Activated T-cell treated with anti-CD3 and anti-CD28 coated beads for 1 hour (primary cell): Measurements from ENCODE around the gene KRT7.
"Not testable (repeated sequence)": the region's sequence is repeated elsewhere in the genome, so short reads cannot be mapped to it uniquely, and the experiment has no call there.

ENCODE experiments used
- DNase-seq: peaks from one replicate; pipeline ENCODE4 v3.0.0-alpha.2; 2020; ENCODE audit warnings: low read depth

The KRT7 gene

GRCh38 chr12:52255926-52256583 lies 23.0 kb downstream of the KRT7 start:
- DNase-seq = no peak

DNA sequence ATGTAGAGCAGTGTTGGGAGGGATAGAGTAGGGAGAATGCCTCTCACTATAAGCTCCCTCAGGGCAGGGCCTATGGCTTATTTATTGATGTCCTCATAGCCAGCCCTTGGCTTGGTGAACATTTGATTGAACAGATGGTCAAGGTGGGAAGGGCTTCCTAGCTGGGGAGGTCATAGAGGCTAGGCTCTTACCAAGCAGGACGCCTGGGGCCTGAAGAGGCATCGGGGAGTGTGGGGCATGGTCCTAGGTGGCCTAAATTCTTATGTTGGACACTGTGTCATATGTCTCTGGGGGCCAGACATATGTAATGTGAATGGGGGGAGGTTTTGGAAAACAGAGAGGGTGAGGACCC lies 23.5 kb downstream of the KRT7 start:
- DNase-seq = no peak

GRCh38 chr12:52257074-52257551 lies 24.1 kb downstream of the KRT7 start:
- DNase-seq = no peak

DNA sequence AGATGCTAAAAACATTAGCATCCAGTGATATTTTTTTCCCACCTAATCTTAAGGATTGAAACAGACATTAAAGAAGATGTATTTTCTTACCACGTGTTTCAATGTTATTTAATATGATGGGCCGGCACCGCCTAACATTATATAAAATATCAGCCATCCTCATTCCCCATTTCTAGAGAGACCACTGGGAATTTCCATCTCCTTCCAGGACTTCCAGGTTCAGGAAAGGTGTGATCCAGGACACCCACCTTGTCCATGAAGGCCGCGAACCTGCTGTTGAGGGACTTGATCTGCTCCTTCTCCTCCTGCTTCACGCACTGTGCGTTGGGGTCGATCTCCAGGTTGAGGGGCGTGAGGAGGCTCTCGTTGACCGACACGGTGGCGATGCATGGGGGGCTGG lies 24.9 kb downstream of the KRT7 start:
- not testable (repeated sequence) for DNase-seq

DNA sequence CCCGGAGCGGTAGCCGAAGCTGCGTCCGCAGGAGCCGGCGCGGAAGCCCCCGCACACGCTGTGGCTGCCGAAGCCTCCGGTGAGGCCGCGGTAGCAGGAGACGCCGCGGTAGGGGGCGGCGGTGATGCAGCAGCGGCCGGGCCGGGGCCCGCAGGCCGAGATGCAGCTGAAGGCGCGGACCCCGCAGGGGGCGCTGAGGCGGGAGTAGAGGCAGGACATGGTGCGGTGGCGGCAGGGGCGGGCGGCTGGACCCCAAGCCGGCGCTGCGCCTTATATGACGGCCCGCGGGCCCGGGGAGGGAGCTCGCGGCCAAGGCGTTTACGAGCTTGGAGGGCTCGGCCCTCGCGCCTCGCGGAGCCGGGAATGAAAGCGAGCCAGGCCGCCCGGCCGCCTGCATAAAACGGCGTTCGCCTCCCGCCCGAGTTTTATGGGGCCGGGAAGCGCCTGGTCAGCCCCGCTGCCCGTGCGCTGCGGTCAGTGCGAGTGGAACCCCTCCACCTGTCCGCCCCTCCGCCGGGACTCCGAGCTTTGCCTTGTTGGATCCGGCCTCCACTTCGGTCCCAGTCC lies 25.4 kb downstream of the KRT7 start:
- no peak for DNase-seq

DNA sequence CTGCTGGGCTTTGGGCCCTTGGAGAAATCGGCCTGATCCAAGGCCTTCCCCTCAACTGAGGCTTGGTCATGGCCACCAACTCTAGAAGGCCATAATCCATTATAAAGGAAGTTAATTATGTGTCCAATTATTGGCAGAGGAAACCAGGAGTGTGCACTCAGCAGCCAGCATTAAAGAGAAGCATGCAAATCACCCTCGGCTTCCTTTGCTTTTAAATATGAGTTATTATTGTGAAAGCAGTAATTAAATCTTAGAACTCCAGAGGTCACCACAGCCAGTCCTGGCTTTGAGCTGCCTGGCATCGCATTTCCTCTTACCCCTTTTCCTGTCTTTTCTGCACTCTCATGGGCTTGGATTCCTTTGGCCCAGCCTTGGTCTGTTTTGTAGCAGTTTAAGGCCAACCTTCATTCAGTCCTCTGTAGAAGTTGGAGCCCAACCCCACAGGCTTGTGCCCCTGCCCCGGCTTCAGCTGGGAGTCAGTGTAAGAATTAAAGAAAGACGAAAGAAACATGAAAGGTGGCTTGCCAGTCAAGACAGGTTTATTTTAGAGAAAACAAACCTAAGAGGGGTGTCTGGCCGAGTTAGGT lies 26.7 kb downstream of the KRT7 start:
- no peak for DNase-seq

GRCh38 chr12:52260361-52261207 lies 27.5 kb downstream of the KRT7 start:
- DNase-seq = no peak

- no peak for DNase-seq
Measured at GRCh38 chr12:52261208-52261484, 28.1 kb downstream of the KRT7 start.

- DNase-seq = no peak
Measured at GRCh38 chr12:52262286-52262685, 29.2 kb downstream of the KRT7 start.

- no peak for DNase-seq
Measured at GRCh38 chr12:52263761-52264434, 30.9 kb downstream of the KRT7 start.

- no peak for DNase-seq
Measured at GRCh38 chr12:52264435-52264825, 31.4 kb downstream of the KRT7 start.

DNA sequence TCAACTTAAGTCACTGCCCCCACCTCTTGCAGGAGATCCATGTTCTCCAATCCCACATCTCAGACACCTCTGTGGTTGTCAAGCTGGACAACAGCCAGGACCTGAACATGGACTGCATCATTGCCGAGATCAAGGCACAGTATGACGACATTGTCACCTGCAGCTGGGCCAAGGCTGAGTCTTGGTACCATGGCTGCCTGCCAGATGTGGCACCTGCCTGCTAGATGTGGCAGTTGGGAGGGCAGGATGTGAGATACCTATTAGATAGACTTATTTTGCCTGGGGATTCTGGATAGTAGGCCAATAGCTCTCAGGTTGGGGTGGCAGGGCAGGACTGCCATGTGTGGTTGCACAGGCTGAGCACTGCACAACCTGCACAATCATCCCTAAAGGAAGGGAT lies 33.5 kb downstream of the KRT7 start:
- no peak for DNase-seq

- no peak for DNase-seq
Measured at GRCh38 chr12:52267266-52267665, 34.2 kb downstream of the KRT7 start.

- DNase-seq = no peak
Measured at GRCh38 chr12:52267699-52268098, 34.7 kb downstream of the KRT7 start.

GRCh38 chr12:52268212-52268611 lies 35.2 kb downstream of the KRT7 start:
- DNase-seq = no peak

- DNase-seq = no peak
Measured at GRCh38 chr12:52270541-52271070, 37.6 kb downstream of the KRT7 start.

DNA sequence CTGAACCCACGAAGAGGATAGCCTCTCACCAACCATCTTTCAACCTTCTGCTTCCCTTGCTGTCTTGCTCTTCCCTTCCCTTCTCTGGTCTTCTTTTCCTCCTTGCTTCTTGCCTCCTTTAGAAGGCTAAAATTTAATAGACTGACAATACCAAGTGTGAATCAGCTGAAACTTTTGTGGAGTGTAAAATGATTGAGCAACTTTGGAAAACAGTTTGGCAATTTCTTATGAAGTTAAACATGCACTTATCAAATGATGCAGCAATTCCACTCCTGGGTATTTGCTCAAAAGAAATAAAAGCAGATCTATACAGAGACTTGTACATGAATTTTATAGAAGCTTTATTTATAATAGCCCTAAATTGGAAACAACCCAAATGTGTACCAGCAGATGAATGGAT lies 38.1 kb downstream of the KRT7 start:
- DNase-seq = no peak

DNA sequence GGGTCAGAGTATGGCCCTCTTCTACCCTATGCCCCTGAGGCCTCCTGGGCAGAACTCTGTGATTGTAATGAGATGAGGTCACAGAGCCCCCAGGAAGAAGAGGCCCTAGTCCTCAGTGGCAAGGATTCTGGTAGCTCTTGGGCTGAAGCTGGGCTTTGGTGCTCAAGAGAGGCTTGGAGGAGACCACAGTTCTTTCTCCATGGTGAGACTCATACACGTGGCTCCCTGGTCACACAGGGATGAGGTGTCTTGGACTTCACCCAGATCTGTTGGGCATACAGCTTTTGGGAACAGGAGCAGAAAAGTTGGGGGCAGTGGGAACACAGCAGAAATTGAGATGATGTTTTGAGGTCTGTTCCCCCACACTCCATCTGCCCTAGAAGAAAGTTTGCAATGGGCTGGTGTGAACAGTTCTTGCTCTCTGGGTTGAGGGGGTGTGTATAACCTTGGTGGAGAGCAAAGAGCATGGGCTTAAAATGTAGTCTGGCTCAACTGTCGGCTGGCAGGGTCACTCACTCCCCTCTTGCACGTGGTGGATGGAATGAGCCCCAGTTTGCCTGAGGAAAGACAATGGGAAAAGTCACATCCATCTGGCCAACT lies 41.6 kb downstream of the KRT7 start, which contains the start of gene KRT86:
KRT86 (plus strand) TSS at position 125 of the 600 bp plus-strand sequence. CDS start 27,272 bp downstream, outside the sequence.
- DNase-seq = no peak

GRCh38 chr12:52275686-52276085 lies 42.6 kb downstream of the KRT7 start:
- no peak for DNase-seq

GRCh38 chr12:52277486-52278245 lies 44.6 kb downstream of the KRT7 start:
- no peak for DNase-seq
